Smooth muscle cell of bladder (primary cell): ENCODE data around the gene AMN1. TPM values are rescaled to one million over a fixed set of nuclear protein-coding genes. Genes with fewer than 3 reads are reported as not detected.

Source experiments
- total RNA-seq: library from RNA; depleted of rRNA; stranded (reverse); fragments of >200 nt; gene quantifications from 2 replicates; pipeline ENCODE4 v1.2.3, GENCODE V29; 2014

AMN1 gene
- total RNA-seq = 7.5 and 10.5 TPM in 2 replicates

GRCh38 chr12:31728917-31729640, at the start of gene AMN1:
Gene AMN1, minus strand, starts transcription at chr12:31729021. Its CDS starts 13 bp downstream, at chr12:31729008.

GRCh38 chr12:31659087-31659942, 69.5 kb downstream of the AMN1 start, which contains the start of gene ETFBKMT:
Gene ETFBKMT, plus strand, starts transcription at chr12:31659688. Its CDS starts 2,266 bp downstream, at chr12:31661954.

Other genes starting within 250 kb of the AMN1 start
- gene DENND5B, start 137.9 kb downstream of the AMN1 start, total RNA-seq = 6.7 and 9.3 TPM in 2 replicates
- 3.2 and 3.3 TPM in 2 replicates for gene ETFBKMT, start 69.3 kb downstream of the AMN1 start, total RNA-seq
- 10.8 and 15.3 TPM in 2 replicates for gene RESF1, start 230.4 kb upstream of the AMN1 start, total RNA-seq